ENCODE measurements around the gene AKAP6.

The AKAP6 gene

GRCh38 chr14:32434180-32434579 is 105.1 kb downstream of the AKAP6 start:
- H3K36me3 Mint-ChIP-seq (ENCODE audit: low read depth): no peaks in the 10 kb centered on the region
- H3K4me3 Mint-ChIP-seq: no peak overlapping the region
- H3K9me3 Mint-ChIP-seq: no peaks in the 10 kb centered on the region
- H3K27me3 Mint-ChIP-seq (ENCODE audit: low read depth): no peaks in the 10 kb centered on the region
- TF ChIP-seq CTCF (IDR thresholded peaks at IDR 0.05; ENCODE audit: unreplicated experiment in 3 of 3): no peak
- no peak overlapping the region for H3K27ac Mint-ChIP-seq
- H3K4me1 Mint-ChIP-seq: peaks cover 7% of the 10 kb centered on the region

GRCh38 chr14:32434880-32435279 is 105.8 kb downstream of the AKAP6 start:
- H3K9me3 Mint-ChIP-seq: no peaks in the 10 kb centered on the region
- H3K4me3 Mint-ChIP-seq: no peak overlapping the region
- H3K36me3 Mint-ChIP-seq (ENCODE audit: low read depth): no peaks in the 10 kb centered on the region
- H3K27me3 Mint-ChIP-seq (ENCODE audit: low read depth): no peaks in the 10 kb centered on the region
- no peak overlapping the region for H3K27ac Mint-ChIP-seq
- TF ChIP-seq CTCF (IDR thresholded peaks at IDR 0.05; ENCODE audit: unreplicated experiment in 3 of 3): no peak
- peaks cover 7% of the 10 kb centered on the region for H3K4me1 Mint-ChIP-seq

- H3K4me1 Mint-ChIP-seq: peaks cover 7% of the 10 kb centered on the region
- H3K27me3 Mint-ChIP-seq (ENCODE audit: low read depth): no peaks in the 10 kb centered on the region
- H3K27ac Mint-ChIP-seq: no peak overlapping the region
- no peaks in the 10 kb centered on the region for H3K9me3 Mint-ChIP-seq
- H3K36me3 Mint-ChIP-seq (ENCODE audit: low read depth): no peaks in the 10 kb centered on the region
- no peak for TF ChIP-seq CTCF (IDR thresholded peaks at IDR 0.05; ENCODE audit: unreplicated experiment in 3 of 3)
- H3K4me3 Mint-ChIP-seq: no peak overlapping the region
Observed at GRCh38 chr14:32435411-32435810, 106.3 kb downstream of the AKAP6 start.

GRCh38 chr14:32436993-32437392 is 107.9 kb downstream of the AKAP6 start:
- peaks cover 7% of the 10 kb centered on the region for H3K4me1 Mint-ChIP-seq
- H3K36me3 Mint-ChIP-seq (ENCODE audit: low read depth): no peaks in the 10 kb centered on the region
- H3K27ac Mint-ChIP-seq: no peak overlapping the region
- no peaks in the 10 kb centered on the region for H3K9me3 Mint-ChIP-seq
- H3K4me3 Mint-ChIP-seq: no peak overlapping the region
- no peak for TF ChIP-seq CTCF (IDR thresholded peaks at IDR 0.05; ENCODE audit: unreplicated experiment in 3 of 3)
- H3K27me3 Mint-ChIP-seq (ENCODE audit: low read depth): no peaks in the 10 kb centered on the region

GRCh38 chr14:32438517-32438916 is 109.4 kb downstream of the AKAP6 start:
- Mint-ChIP-seq H3K4me1 (no peaks in the 10 kb centered on the region), H3K9me3 (no peaks in the 10 kb centered on the region), H3K36me3 (ENCODE audit: low read depth) (no peaks in the 10 kb centered on the region), H3K27ac (peak overlapping the region in 1 of 3 experiments; percentile 41), H3K4me3 (no peak overlapping the region), H3K27me3 (ENCODE audit: low read depth) (no peaks in the 10 kb centered on the region)
- no peak for TF ChIP-seq CTCF (IDR thresholded peaks at IDR 0.05; ENCODE audit: unreplicated experiment in 3 of 3)

GRCh38 chr14:32443890-32444661 is 115.0 kb downstream of the AKAP6 start:
- H3K4me3 Mint-ChIP-seq: no peak overlapping the region
- H3K4me1 Mint-ChIP-seq: peaks cover 16% of the 10 kb centered on the region
- H3K27me3 Mint-ChIP-seq (ENCODE audit: low read depth): no peaks in the 10 kb centered on the region
- no peaks in the 10 kb centered on the region for H3K9me3 Mint-ChIP-seq
- no peak overlapping the region for H3K27ac Mint-ChIP-seq
- no peaks in the 10 kb centered on the region for H3K36me3 Mint-ChIP-seq (ENCODE audit: low read depth)
- TF ChIP-seq CTCF (IDR thresholded peaks at IDR 0.05; ENCODE audit: unreplicated experiment in 3 of 3): no peak
